HG02610 (cell line): Measurements from ENCODE around the gene ATG4C.
"Not testable (repeated sequence)": the region's sequence is repeated elsewhere in the genome, so short reads cannot be mapped to it uniquely, and the experiment has no call there.

Source experiments
- ATAC-seq: cut with Tn5 transposase; IDR thresholded peaks from one replicate; pipeline ENCODE4 v1.9.1; 2021; ENCODE audit warnings: mild to moderate bottlenecking, moderate library complexity; ENCODE audit not compliant: unreplicated experiment

Gene ATG4C

DNA sequence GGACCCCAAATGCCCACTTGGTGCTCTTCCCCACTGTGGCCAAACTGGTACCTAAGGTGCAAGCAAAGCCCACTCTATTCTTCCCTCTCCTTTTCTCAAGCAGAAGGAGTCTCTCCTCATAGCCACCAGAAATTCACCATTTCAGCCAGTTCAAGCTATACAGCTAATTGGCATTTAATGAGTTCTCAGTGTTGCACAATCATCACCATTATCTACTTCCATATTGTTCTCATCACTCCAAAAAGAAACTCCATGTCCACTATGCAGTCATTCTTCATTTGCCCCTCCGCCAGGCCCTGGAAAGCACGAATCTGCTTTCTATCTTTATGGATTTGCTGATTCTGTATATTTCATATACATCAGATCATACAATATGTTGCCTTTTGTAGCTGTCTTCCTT is 9.9 kb upstream of the ATG4C start:
- ATAC-seq, result no peak

GRCh38 chr1:62774971-62775595 is 8.8 kb upstream of the ATG4C start:
- ATAC-seq, result no peak

GRCh38 chr1:62778208-62778607 is 5.7 kb upstream of the ATG4C start:
- ATAC-seq, result no peak

DNA sequence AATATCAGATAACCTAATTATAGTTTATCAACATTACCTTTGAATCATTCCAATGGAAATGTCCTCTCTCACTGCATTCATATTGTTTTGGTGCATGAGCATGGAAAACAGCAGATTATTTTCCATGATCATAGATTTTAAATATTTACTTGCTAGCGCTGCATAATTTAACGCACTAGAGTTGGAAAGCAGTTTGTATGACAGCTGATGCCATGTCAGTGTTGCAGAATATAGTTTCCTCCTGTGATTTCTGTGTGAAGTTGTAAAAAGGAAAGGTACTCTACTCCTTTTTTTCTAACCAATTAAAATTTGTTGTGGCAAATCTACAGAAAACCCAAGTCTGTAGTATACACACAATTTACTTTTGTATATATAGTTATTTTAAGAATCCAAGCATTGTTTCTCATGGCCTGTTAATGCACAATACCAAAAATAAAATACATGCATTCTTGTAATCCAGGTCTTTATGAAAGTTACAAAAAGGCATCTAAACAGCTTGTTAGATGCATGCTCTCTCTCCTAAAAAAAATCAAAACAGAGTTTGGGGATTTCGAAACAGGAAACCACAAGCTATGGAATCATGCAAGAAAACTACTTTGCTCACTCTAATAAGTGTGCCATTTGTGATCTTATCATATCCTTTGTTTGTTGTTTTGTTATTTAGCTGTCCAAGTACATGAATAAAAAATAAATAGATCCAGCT is 1.9 kb upstream of the ATG4C start:
- ATAC-seq, result no peak

- not testable (repeated sequence) for ATAC-seq
Observed at GRCh38 chr1:62782544-62783212, 1.3 kb upstream of the ATG4C start.

DNA sequence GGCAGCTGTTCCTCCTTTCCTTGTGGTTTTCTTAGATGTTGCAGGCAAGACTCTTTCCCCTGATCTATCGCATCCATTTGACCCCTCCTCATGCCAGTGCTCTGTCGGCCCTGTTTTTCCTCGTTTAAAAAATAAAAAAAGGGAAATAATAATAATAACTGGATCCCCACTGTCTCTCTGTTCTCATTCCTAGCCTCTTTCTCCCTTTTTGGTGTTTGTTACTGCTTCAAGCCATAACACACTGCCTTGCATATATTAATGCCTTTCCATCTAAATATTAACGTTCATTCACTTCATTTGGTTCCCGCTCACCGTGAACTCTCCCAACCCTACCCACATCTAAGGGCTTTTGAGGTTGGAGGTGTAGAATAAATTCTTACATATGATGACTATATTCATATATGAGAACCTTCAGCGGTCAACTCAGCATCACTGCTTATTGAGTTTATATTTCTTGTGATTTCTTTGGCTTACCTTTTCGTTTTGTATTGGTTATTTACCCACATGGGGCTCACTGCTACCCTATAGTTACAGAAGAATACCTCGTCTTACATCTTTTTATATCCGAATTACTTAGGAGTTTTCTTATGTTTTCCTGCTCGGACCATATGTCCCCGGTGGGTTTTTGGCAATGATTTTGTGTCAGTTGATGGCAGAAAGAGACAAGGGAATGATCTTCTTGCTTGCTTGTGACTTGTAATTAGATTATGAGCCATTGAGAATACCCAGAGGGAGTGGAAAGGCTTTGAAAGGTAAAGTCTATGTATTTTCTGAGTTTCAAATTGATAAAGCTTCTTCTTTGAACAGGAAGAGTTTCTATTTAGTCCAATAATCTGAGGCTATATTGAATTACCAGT is 805 bp downstream of the ATG4C start:
- ATAC-seq, result peak; percentile 15

- no peak for ATAC-seq
Observed at GRCh38 chr1:62790716-62791115, 6.8 kb downstream of the ATG4C start.

DNA sequence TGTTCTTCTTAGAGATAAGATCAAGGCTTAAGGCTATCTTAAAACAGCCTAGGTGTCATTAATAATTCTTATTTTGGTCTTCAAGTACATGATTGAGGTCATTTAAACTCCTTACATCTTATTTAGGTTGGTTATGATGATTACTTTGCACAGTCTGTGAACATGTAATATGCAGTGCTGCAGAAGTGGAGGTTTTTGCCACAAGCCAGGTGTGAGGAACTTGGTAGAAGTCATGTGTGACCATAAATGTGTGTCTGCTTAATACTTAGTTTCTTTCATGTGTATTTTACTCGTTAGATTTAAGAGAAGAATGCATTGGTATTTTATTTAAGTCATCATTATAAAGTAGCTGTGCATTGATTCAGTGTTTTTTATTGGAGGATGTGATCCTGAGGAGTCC is 10.1 kb downstream of the ATG4C start:
- ATAC-seq, result peak; percentile 57

- no peak for ATAC-seq
Observed at GRCh38 chr1:62796221-62796620, 12.3 kb downstream of the ATG4C start.

- no peak for ATAC-seq
Observed at GRCh38 chr1:62799688-62800087, 15.8 kb downstream of the ATG4C start.

GRCh38 chr1:62800281-62800680 is 16.3 kb downstream of the ATG4C start:
- peak; percentile 56 for ATAC-seq

- ATAC-seq, result peak; percentile 98
Observed at GRCh38 chr1:62800825-62801306, 16.9 kb downstream of the ATG4C start.

GRCh38 chr1:62809788-62810187 is 25.9 kb downstream of the ATG4C start:
- peak; percentile 56 for ATAC-seq

GRCh38 chr1:62810420-62811274 is 26.7 kb downstream of the ATG4C start:
- ATAC-seq, result peak; percentile 94

GRCh38 chr1:62823556-62823955 is 39.6 kb downstream of the ATG4C start:
- ATAC-seq, result no peak

DNA sequence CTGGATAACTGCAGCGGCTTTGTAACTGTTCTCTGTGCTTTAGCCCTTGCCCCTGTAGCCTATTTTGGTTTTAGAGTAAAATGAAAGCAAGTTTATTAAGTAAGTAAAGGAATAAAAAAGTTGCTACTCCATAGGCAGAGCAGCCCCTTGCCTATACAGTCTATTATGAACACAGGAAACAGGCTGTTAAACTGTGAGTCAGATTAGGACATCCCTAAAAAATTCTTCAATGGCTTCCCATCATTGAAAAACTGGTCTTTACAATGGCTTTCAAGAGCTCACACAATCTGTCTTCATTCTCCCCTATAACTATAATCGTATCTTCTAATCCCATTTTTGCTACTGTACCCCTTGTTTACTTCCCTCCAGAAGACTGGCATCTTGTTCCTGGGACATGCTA is 43.0 kb downstream of the ATG4C start:
- ATAC-seq, result no peak

DNA sequence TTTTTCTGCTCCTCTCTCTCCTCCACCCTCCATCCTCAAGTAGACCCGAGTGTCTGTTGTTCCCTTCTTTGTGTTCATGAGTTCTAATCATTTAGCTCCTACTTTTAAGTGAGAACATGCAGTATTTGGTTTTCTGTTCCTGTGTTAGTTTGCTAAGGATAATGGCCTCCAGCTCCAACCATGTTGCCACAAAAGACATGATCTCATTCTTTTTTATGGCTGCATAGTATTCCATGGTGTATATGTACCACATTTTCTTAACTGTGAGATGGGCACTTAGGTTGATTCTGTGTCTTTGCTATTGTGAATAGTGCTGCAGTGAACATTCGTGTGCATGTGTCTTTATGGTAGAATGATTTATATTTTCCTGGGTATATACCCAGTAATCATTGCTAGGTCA is 43.9 kb downstream of the ATG4C start:
- not testable (repeated sequence) for ATAC-seq

DNA sequence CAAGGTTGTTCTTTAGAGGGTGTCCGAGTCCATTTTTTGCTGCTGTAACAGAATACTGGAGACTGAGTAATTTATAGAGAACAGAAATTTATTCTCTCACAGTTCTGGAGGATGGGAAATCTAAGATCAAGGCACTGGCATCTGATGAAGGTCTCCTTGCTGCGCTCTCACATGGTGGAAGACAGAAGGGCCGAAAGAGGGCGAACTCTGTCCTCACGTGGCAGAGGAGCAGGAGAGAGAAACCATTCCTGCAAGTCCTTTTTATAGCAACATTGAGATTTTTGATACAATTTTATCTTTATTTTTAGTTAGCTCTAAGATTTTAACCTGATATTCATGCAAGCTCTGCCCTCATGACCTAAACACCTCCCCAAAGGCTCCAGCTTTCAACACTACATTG is 48.3 kb downstream of the ATG4C start:
- no peak for ATAC-seq

DNA sequence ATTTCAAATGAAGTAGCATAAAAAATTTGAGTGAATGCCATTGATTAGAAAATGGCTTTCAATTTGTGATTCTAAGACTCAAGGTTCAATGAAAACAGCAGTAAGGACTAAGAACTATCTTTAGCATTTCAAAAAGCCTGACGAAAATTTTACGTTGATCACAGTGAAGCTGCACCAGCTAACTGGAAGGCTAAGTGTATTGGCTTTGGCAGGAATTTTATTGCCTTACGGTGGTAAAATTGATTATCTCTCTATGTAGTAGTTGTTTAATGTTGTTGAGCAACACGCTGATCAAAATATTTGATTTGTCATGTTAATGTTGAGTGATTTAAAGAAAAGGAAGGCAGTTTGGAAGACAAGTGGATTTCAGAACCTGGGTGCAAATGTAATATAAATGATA is 49.6 kb downstream of the ATG4C start:
- ATAC-seq, result no peak

- no peak for ATAC-seq
Observed at GRCh38 chr1:62834400-62834961, 50.5 kb downstream of the ATG4C start.
